AG20443 (cell line): ENCODE measurements around the gene MEG3.
"Not testable (repeated sequence)": the region's sequence is repeated elsewhere in the genome, so short reads cannot be mapped to it uniquely, and the experiment has no call there.

Experiments used
- DNase-seq: peaks from one replicate; pipeline ENCODE4 v3.0.0; 2012; ENCODE audit warnings: low spot score, mixed read lengths

Gene MEG3

GRCh38 chr14:100815478-100816285, 10.2 kb upstream of the MEG3 start:
- peak; percentile 34 for DNase-seq

- DNase-seq = no peak
Observed at GRCh38 chr14:100816286-100816949, 9.5 kb upstream of the MEG3 start.

GRCh38 chr14:100816950-100817901, 8.7 kb upstream of the MEG3 start:
- no peak for DNase-seq

GRCh38 chr14:100818221-100818699, 7.7 kb upstream of the MEG3 start:
- no peak for DNase-seq

- DNase-seq = not testable (repeated sequence)
Observed at GRCh38 chr14:100818923-100819322, 7.0 kb upstream of the MEG3 start.

GRCh38 chr14:100819453-100819828, 6.5 kb upstream of the MEG3 start:
- no peak for DNase-seq

- DNase-seq = no peak
Observed at GRCh38 chr14:100819829-100820475, 6.0 kb upstream of the MEG3 start.

GRCh38 chr14:100820957-100821356, 5.0 kb upstream of the MEG3 start:
- no peak for DNase-seq

GRCh38 chr14:100822013-100822412, 3.9 kb upstream of the MEG3 start:
- DNase-seq = no peak

- no peak for DNase-seq
Observed at GRCh38 chr14:100822532-100823296, 3.2 kb upstream of the MEG3 start.

GRCh38 chr14:100823413-100824080, 2.4 kb upstream of the MEG3 start:
- DNase-seq = no peak

GRCh38 chr14:100824091-100824551, 1.8 kb upstream of the MEG3 start:
- DNase-seq = peak; percentile 69

- DNase-seq = no peak
Observed at GRCh38 chr14:100824901-100825712, 811 bp upstream of the MEG3 start.

GRCh38 chr14:100826391-100827100, 628 bp downstream of the MEG3 start:
- DNase-seq = no peak

GRCh38 chr14:100827101-100828021, 1.4 kb downstream of the MEG3 start:
- DNase-seq = peak; percentile 62

GRCh38 chr14:100828031-100828769, 2.3 kb downstream of the MEG3 start:
- DNase-seq = peak; percentile 75

GRCh38 chr14:100830681-100831080, 4.8 kb downstream of the MEG3 start:
- no peak for DNase-seq
